WTC11 (cell line): ENCODE data around the gene TBX20.
"Not testable (repeated sequence)": the region's sequence is repeated elsewhere in the genome, so short reads cannot be mapped to it uniquely, and the experiment has no call there.

ENCODE experiments used
- ATF3 ChIP-seq: sonication (generic); formaldehyde crosslinking; conservative IDR thresholded peaks from 2 replicates; pipeline ENCODE4 v1.8.1; 2022; ENCODE audit warnings: mild to moderate bottlenecking, missing genetic modification reagents
- ETV6 ChIP-seq: sonication (generic); formaldehyde crosslinking; IDR thresholded peaks from 2 replicates; pipeline ENCODE4 v1.8.1; 2022; ENCODE audit warnings: mild to moderate bottlenecking, missing genetic modification reagents
- FOXJ3 ChIP-seq: sonication (generic); formaldehyde crosslinking; IDR thresholded peaks from 2 replicates; pipeline ENCODE4 v1.9.0; 2021; ENCODE audit warnings: missing genetic modification reagents, mild to moderate bottlenecking, borderline replicate concordance
- JUN ChIP-seq: sonication (generic); formaldehyde crosslinking; IDR thresholded peaks from 2 replicates; pipeline ENCODE4 v1.8.0; 2023; ENCODE audit warnings: mild to moderate bottlenecking, missing genetic modification reagents
- MXD4 ChIP-seq: fragments of 250-450 bp; sonication (Bioruptor Pico); IDR thresholded peaks from 2 replicates; pipeline ENCODE4 v1.8.0; 2021; ENCODE audit warnings: mild to moderate bottlenecking, moderate library complexity, borderline replicate concordance
- NFYB ChIP-seq: sonication (generic); formaldehyde crosslinking; conservative IDR thresholded peaks from 2 replicates; pipeline ENCODE4 v1.8.0; 2022; ENCODE audit warnings: low read depth, missing genetic modification reagents
- SMAD3 ChIP-seq: sonication (generic); formaldehyde crosslinking; IDR thresholded peaks from 2 replicates; pipeline ENCODE4 v1.8.0; 2022; ENCODE audit warnings: missing genetic modification reagents, mild to moderate bottlenecking, borderline replicate concordance
- USF1 ChIP-seq: sonication (generic); formaldehyde crosslinking; IDR thresholded peaks from 2 replicates; pipeline ENCODE4 v1.8.0; 2022; ENCODE audit warnings: mild to moderate bottlenecking, missing genetic modification reagents
- ZNF138 ChIP-seq: sonication (generic); formaldehyde crosslinking; conservative IDR thresholded peaks from 2 replicates; pipeline ENCODE4 v1.8.1; 2022; ENCODE audit warnings: mild to moderate bottlenecking, moderate library complexity, missing genetic modification reagents
- ZNF317 ChIP-seq: sonication (generic); formaldehyde crosslinking; IDR thresholded peaks from 2 replicates; pipeline ENCODE4 v1.8.1; 2023; ENCODE audit warnings: low read depth, mild to moderate bottlenecking, moderate library complexity, missing genetic modification reagents, borderline replicate concordance
- TF ChIP-seq, protein P1 (sequence below): fragments of 200-600 bp; IDR thresholded peaks from 2 replicates; pipeline ENCODE4 v1.8.0; 2022; ENCODE audit warnings: antibody characterized with exemption
- TF ChIP-seq, protein P2 (sequence below): fragments of 250-450 bp; sonication (Bioruptor Pico); IDR thresholded peaks from 2 replicates; pipeline ENCODE4 v1.9.0; 2021; ENCODE audit warnings: mild to moderate bottlenecking, borderline replicate concordance
- TF ChIP-seq, protein P3 (sequence below): sonication (generic); formaldehyde crosslinking; IDR thresholded peaks from 2 replicates; pipeline ENCODE4 v1.8.0; 2022; ENCODE audit warnings: mild to moderate bottlenecking, missing genetic modification reagents

DNA sequence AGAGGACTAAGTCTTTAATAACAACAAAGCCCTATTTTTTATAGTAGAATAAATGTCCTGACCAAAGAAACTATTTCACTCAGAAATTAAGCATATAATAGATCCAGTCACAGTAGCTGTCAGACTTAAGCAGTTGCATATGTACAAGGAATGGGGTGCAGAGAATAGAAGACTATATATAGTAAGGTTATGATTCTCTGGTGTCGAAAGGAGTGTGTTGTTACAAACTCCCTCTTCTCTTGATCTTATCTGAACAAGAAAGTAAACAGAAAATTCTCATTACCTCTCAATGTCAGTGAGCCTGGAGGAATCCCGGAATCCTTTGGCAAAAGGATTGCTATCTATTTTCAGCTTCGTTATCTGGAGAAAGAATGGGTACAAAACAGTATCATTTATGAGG, 22.7 kb downstream of the TBX20 start:
- TF ChIP-seq, protein P1, sequence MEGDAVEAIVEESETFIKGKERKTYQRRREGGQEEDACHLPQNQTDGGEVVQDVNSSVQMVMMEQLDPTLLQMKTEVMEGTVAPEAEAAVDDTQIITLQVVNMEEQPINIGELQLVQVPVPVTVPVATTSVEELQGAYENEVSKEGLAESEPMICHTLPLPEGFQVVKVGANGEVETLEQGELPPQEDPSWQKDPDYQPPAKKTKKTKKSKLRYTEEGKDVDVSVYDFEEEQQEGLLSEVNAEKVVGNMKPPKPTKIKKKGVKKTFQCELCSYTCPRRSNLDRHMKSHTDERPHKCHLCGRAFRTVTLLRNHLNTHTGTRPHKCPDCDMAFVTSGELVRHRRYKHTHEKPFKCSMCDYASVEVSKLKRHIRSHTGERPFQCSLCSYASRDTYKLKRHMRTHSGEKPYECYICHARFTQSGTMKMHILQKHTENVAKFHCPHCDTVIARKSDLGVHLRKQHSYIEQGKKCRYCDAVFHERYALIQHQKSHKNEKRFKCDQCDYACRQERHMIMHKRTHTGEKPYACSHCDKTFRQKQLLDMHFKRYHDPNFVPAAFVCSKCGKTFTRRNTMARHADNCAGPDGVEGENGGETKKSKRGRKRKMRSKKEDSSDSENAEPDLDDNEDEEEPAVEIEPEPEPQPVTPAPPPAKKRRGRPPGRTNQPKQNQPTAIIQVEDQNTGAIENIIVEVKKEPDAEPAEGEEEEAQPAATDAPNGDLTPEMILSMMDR: not testable (repeated sequence)
- TF ChIP-seq FOXJ3; ATF3 (CRISPR knock-in tag); SMAD3 (CRISPR knock-in tag); NFYB (CRISPR knock-in tag); MXD4 (CRISPR knock-in tag); USF1 (CRISPR knock-in tag); ZNF138 (CRISPR knock-in tag); JUN (CRISPR knock-in tag); ETV6 (CRISPR knock-in tag); ZNF317: not testable (repeated sequence)
- TF ChIP-seq, protein P2, sequence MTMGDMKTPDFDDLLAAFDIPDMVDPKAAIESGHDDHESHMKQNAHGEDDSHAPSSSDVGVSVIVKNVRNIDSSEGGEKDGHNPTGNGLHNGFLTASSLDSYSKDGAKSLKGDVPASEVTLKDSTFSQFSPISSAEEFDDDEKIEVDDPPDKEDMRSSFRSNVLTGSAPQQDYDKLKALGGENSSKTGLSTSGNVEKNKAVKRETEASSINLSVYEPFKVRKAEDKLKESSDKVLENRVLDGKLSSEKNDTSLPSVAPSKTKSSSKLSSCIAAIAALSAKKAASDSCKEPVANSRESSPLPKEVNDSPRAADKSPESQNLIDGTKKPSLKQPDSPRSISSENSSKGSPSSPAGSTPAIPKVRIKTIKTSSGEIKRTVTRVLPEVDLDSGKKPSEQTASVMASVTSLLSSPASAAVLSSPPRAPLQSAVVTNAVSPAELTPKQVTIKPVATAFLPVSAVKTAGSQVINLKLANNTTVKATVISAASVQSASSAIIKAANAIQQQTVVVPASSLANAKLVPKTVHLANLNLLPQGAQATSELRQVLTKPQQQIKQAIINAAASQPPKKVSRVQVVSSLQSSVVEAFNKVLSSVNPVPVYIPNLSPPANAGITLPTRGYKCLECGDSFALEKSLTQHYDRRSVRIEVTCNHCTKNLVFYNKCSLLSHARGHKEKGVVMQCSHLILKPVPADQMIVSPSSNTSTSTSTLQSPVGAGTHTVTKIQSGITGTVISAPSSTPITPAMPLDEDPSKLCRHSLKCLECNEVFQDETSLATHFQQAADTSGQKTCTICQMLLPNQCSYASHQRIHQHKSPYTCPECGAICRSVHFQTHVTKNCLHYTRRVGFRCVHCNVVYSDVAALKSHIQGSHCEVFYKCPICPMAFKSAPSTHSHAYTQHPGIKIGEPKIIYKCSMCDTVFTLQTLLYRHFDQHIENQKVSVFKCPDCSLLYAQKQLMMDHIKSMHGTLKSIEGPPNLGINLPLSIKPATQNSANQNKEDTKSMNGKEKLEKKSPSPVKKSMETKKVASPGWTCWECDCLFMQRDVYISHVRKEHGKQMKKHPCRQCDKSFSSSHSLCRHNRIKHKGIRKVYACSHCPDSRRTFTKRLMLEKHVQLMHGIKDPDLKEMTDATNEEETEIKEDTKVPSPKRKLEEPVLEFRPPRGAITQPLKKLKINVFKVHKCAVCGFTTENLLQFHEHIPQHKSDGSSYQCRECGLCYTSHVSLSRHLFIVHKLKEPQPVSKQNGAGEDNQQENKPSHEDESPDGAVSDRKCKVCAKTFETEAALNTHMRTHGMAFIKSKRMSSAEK (CRISPR knock-in tag): not testable (repeated sequence)
- TF ChIP-seq, protein P3, sequence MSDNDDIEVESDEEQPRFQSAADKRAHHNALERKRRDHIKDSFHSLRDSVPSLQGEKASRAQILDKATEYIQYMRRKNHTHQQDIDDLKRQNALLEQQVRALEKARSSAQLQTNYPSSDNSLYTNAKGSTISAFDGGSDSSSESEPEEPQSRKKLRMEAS (CRISPR knock-in tag): not testable (repeated sequence)
